ENCODE results near the gene ABCA7. TPM values are rescaled to one million over a fixed set of nuclear protein-coding genes. Genes with fewer than 3 reads are reported as not detected.

Gene ABCA7
- total RNA-seq, 1 donor: 33.3 TPM

- no peak for TF ChIP-seq CTCF (IDR thresholded peaks at IDR 0.05; ENCODE audit: extremely low read depth, low read depth, low read length)
- H3K4me2 ChIP-seq (ENCODE audit: insufficient read depth, low read length): no peak overlapping the region
- no peak overlapping the region for H3K4me3 ChIP-seq (ENCODE audit: insufficient read depth, low read length)
- H3K9me3 ChIP-seq (ENCODE audit: low read depth, low read length): no peaks in the 10 kb centered on the region
- no peaks in the 10 kb centered on the region for H3K36me3 ChIP-seq (ENCODE audit: insufficient read depth, low read length)
- no peaks in the 10 kb centered on the region for H3K4me1 ChIP-seq (ENCODE audit: insufficient read depth, low read length)
- no peaks in the 10 kb centered on the region for H3K27me3 ChIP-seq (ENCODE audit: insufficient read depth, low read length)
- no peak overlapping the region for H3K27ac ChIP-seq (ENCODE audit: low read depth, low read length)
- H4K20me1 ChIP-seq (ENCODE audit: insufficient read depth, low read length): peaks cover 2% of the 10 kb centered on the region
- H2AFZ ChIP-seq (ENCODE audit: low read length): no peak overlapping the region
- H3K79me2 ChIP-seq (ENCODE audit: insufficient read depth, low read length): no peaks in the 10 kb centered on the region
- DNase-seq (ENCODE audit: insufficient read length, low spot score, missing footprints): peak; percentile 94
These were observed 42.4 kb downstream of the ABCA7 start for GRCh38 chr19:1082165-1082927.

GRCh38 chr19:1082928-1083816, 43.3 kb downstream of the ABCA7 start:
- Histone ChIP-seq H3K4me2 (ENCODE audit: insufficient read depth, low read length) (no peak overlapping the region), H4K20me1 (ENCODE audit: insufficient read depth, low read length) (peaks cover 7% of the 10 kb centered on the region), H3K27ac (ENCODE audit: low read depth, low read length) (no peak overlapping the region), H3K4me3 (ENCODE audit: insufficient read depth, low read length) (no peak overlapping the region), H3K27me3 (ENCODE audit: insufficient read depth, low read length) (no peaks in the 10 kb centered on the region), H3K9me3 (ENCODE audit: low read depth, low read length) (no peaks in the 10 kb centered on the region), H3K36me3 (ENCODE audit: insufficient read depth, low read length) (no peaks in the 10 kb centered on the region), H3K4me1 (ENCODE audit: insufficient read depth, low read length) (no peaks in the 10 kb centered on the region), H2AFZ (ENCODE audit: low read length) (no peak overlapping the region), H3K79me2 (ENCODE audit: insufficient read depth, low read length) (no peaks in the 10 kb centered on the region)
- TF ChIP-seq CTCF (IDR thresholded peaks at IDR 0.05; ENCODE audit: extremely low read depth, low read depth, low read length): no peak
- no peak for DNase-seq (ENCODE audit: insufficient read length, low spot score, missing footprints)

GRCh38 chr19:1084024-1084868, 44.3 kb downstream of the ABCA7 start:
- H3K4me3 ChIP-seq (ENCODE audit: insufficient read depth, low read length): no peak overlapping the region
- no peaks in the 10 kb centered on the region for H3K27me3 ChIP-seq (ENCODE audit: insufficient read depth, low read length)
- no peaks in the 10 kb centered on the region for H3K9me3 ChIP-seq (ENCODE audit: low read depth, low read length)
- peaks cover 3% of the 10 kb centered on the region for H3K36me3 ChIP-seq (ENCODE audit: insufficient read depth, low read length)
- H3K4me2 ChIP-seq (ENCODE audit: insufficient read depth, low read length): no peak overlapping the region
- no peak for TF ChIP-seq CTCF (IDR thresholded peaks at IDR 0.05; ENCODE audit: extremely low read depth, low read depth, low read length)
- H3K4me1 ChIP-seq (ENCODE audit: insufficient read depth, low read length): no peaks in the 10 kb centered on the region
- no peak for DNase-seq (ENCODE audit: insufficient read length, low spot score, missing footprints)
- no peak overlapping the region for H3K27ac ChIP-seq (ENCODE audit: low read depth, low read length)
- peaks cover 9% of the 10 kb centered on the region for H4K20me1 ChIP-seq (ENCODE audit: insufficient read depth, low read length)
- no peak overlapping the region for H2AFZ ChIP-seq (ENCODE audit: low read length)
- H3K79me2 ChIP-seq (ENCODE audit: insufficient read depth, low read length): no peaks in the 10 kb centered on the region
